Measurements from ENCODE around the gene CMTM1.

GRCh38 chr16:66598111-66598510 lies 31.9 kb downstream of the CMTM1 start:
- TF ChIP-seq EZH2phosphoT487 (IDR thresholded peaks at IDR 0.05; ENCODE audit: low read length) (no peak), CTCF (IDR thresholded peaks at IDR 0.05; ENCODE audit: low read length) (no peak), EZH2 (optimal IDR thresholded peaks at IDR 0.05; ENCODE audit: low read depth, low read length) (no peak)
